Measurements from ENCODE around the gene DOK4. TPM values are rescaled to one million over a fixed set of nuclear protein-coding genes. Genes with fewer than 3 reads are reported as not detected.

The DOK4 gene
- total and polyA plus RNA-seq, 2 of the 8 experiments (the other 6 are each of a cell fraction or from before 2014, with no cell fraction given): 24.0 to 28.9 TPM

- TF ChIP-seq CHD7 (IDR thresholded peaks at IDR 0.05; ENCODE audit: insufficient replicate concordance, low read length): no peak
- no peak for TF ChIP-seq MAFK (IDR thresholded peaks at IDR 0.05; ENCODE audit: low read depth, low read length)
- TF ChIP-seq EGR1 (IDR thresholded peaks at IDR 0.05; ENCODE audit: borderline replicate concordance, low read depth, low read length): no peak
Measured at GRCh38 chr16:57484515-57485005, 1.7 kb downstream of the DOK4 start (continued).

Data from H1 (cell line).